Thoracic aorta (tissue), 2 donors: ENCODE measurements around the gene P2RY14. TPM values are rescaled to one million over a fixed set of nuclear protein-coding genes. Genes with fewer than 3 reads are reported as not detected.

Experiments used
- ATAC-seq: fragments of 150-250 bp; one replicate; pipeline ENCODE4 v1.8.0; 2017; ENCODE audit warnings: low read depth; ENCODE audit not compliant: insufficient number of reproducible peaks, low FRiP score
- DNase-seq: peaks from one replicate; pipeline ENCODE4 v3.0.0-alpha.2; 2020; ENCODE audit warnings: low spot score
- H3K27ac ChIP-seq, 2 donors: fragments of 200-600 bp; sonication (generic); 1 replicate in 1 of 2; 2 replicates in 1 of 2; pipeline ENCODE4 v1.5.1; 2016; ENCODE audit warnings: mild to moderate bottlenecking in 2 of 2, moderate library complexity in 2 of 2
- H3K27me3 ChIP-seq: fragments of 200-600 bp; sonication (generic); replicated peaks from 2 replicates; pipeline ENCODE4 v1.6.0; 2016; ENCODE audit warnings: mild to moderate bottlenecking; ENCODE audit not compliant: insufficient read depth
- H3K36me3 ChIP-seq: fragments of 200-600 bp; sonication (generic); one replicate; pipeline ENCODE4 v1.5.1; 2016
- H3K4me1 ChIP-seq, 2 donors: fragments of 200-600 bp; sonication (generic); 1 replicate in 1 of 2; 2 replicates in 1 of 2; pipeline versions ENCODE4 v1.5.1 to v1.6.0; 2016; ENCODE audit warnings: low read depth in 2 of 2, mild to moderate bottlenecking in 1 of 2; ENCODE audit not compliant: control insufficient read depth in 1 of 2
- H3K4me3 ChIP-seq: fragments of 200-600 bp; sonication (generic); 2 replicates; pipeline ENCODE4 v1.5.1; 2016; ENCODE audit warnings: mild to moderate bottlenecking
- H3K9me3 ChIP-seq: fragments of 200-600 bp; sonication (generic); 2 replicates; pipeline ENCODE4 v1.5.1; 2016
- CTCF ChIP-seq: fragments of 200-600 bp; sonication (generic); IDR thresholded peaks from one replicate; pipeline ENCODE4 v1.5.1; 2019; ENCODE audit warnings: antibody characterized with exemption
- total RNA-seq, 2 donors: library from RNA; depleted of rRNA; stranded (reverse); fragments of >200 nt; gene quantifications; one replicate each; pipeline versions ENCODE4 v1.1.0 to v1.2.3, GENCODE V29; 2016

P2RY14 gene
- total RNA-seq, 2 donors from 2014 or later = 2.5 to 4.3 TPM

- Histone ChIP-seq H3K9me3 (no peaks in the 10 kb centered on the region), H3K4me1 (no peaks in the 10 kb centered on the region), H3K36me3 (no peaks in the 10 kb centered on the region), H3K4me3 (no peak overlapping the region), H3K27ac (no peak overlapping the region), H3K27me3 (no peaks in the 10 kb centered on the region)
- DNase-seq = no peak
- TF ChIP-seq CTCF = no peak
- ATAC-seq = no peak
Observed at GRCh38 chr3:151276687-151277042, 1.7 kb downstream of the P2RY14 start.

- Histone ChIP-seq H3K4me3 (no peak overlapping the region), H3K9me3 (no peaks in the 10 kb centered on the region), H3K27me3 (no peaks in the 10 kb centered on the region), H3K36me3 (no peaks in the 10 kb centered on the region), H3K27ac (no peak overlapping the region), H3K4me1 (no peaks in the 10 kb centered on the region)
- DNase-seq (no peak), ATAC-seq (no peak)
- TF ChIP-seq CTCF = no peak
Observed at GRCh38 chr3:151276038-151276686, 2.2 kb downstream of the P2RY14 start.

- Histone ChIP-seq H3K9me3 (no peaks in the 10 kb centered on the region), H3K36me3 (no peaks in the 10 kb centered on the region), H3K4me3 (no peak overlapping the region), H3K27me3 (no peaks in the 10 kb centered on the region), H3K27ac (no peak overlapping the region), H3K4me1 (no peaks in the 10 kb centered on the region)
- no peak for TF ChIP-seq CTCF
- DNase-seq (no peak), ATAC-seq (no peak)
Observed at GRCh38 chr3:151275091-151275490, 3.3 kb downstream of the P2RY14 start.

GRCh38 chr3:151269631-151270030, 8.7 kb downstream of the P2RY14 start:
- Histone ChIP-seq H3K4me1 (peaks cover 4 to 7% of the 10 kb centered on the region in 2 donors), H3K27me3 (no peaks in the 10 kb centered on the region), H3K9me3 (no peaks in the 10 kb centered on the region), H3K36me3 (no peaks in the 10 kb centered on the region), H3K4me3 (peak overlapping the region; percentile 52), H3K27ac (no peak overlapping the region)
- TF ChIP-seq CTCF = no peak
- DNase-seq (no peak), ATAC-seq (no peak)

- TF ChIP-seq CTCF = no peak
- Histone ChIP-seq H3K4me1 (peaks cover 4 to 7% of the 10 kb centered on the region in 2 donors), H3K27ac (no peak overlapping the region), H3K36me3 (no peaks in the 10 kb centered on the region), H3K27me3 (no peaks in the 10 kb centered on the region), H3K4me3 (no peak overlapping the region), H3K9me3 (no peaks in the 10 kb centered on the region)
- DNase-seq (no peak), ATAC-seq (no peak)
Observed at GRCh38 chr3:151268267-151269235, 9.8 kb downstream of the P2RY14 start.
